Stimulated activated CD8-positive, alpha-beta memory T cell treated with anti-CD3 and anti-CD28 coated beads, Interleukin-7, amount 100 ng/mL, for 4 hours (primary cell): Measurements from ENCODE around the gene LZTS2.
"Not testable (repeated sequence)": the region's sequence is repeated elsewhere in the genome, so short reads cannot be mapped to it uniquely, and the experiment has no call there.

Source experiments
- DNase-seq, 2 donors: peaks; one replicate each; pipeline ENCODE4 v3.0.0-alpha.2; 2020; ENCODE audit warnings: low read depth in 2 of 2

Gene LZTS2, protein sequence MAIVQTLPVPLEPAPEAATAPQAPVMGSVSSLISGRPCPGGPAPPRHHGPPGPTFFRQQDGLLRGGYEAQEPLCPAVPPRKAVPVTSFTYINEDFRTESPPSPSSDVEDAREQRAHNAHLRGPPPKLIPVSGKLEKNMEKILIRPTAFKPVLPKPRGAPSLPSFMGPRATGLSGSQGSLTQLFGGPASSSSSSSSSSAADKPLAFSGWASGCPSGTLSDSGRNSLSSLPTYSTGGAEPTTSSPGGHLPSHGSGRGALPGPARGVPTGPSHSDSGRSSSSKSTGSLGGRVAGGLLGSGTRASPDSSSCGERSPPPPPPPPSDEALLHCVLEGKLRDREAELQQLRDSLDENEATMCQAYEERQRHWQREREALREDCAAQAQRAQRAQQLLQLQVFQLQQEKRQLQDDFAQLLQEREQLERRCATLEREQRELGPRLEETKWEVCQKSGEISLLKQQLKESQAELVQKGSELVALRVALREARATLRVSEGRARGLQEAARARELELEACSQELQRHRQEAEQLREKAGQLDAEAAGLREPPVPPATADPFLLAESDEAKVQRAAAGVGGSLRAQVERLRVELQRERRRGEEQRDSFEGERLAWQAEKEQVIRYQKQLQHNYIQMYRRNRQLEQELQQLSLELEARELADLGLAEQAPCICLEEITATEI

DNA sequence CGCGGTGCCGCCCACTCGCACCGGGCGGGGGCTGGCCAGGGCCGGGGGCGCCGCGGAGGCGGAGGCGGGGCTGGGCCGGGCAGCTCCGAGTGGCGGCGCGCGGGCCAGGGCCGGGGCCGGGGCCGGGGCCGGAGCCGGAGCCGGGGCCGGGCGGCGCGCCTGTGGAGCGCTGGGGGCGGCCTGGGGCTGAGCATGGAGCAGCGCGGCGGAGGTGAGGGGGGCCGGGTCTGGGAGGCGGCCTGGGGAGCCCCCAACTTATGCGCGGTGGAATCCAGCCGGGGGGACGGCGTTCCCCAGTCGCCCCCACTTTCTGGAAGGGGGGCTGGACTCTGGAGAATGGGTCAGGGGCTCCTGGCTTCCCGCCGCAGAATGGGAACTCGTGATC, at the start of gene LZTS2:
LZTS2 (plus strand) TSS at position 67 of the 385 bp plus-strand sequence. CDS start 2,731 bp downstream, outside the sequence.
- no peak for DNase-seq

DNA sequence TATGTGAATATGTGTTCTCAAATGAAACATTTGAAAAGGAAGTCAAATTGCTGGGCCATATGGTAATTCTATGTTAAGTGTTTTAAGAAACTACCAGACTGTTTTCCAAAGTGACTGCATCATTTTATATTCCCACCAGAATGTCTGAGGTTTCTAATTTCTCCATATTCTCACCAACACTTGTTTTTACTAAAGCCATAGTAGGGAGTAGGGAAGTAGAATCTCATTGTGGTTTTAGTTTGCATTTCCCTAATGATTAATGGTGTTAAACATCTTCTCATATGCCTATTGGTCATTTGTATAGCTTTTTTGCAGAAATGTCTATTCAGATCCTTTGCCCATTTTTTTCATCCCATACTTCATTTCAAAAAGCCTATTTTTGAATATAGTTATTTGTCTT, 39.4 kb upstream of the LZTS2 start:
- no peak for DNase-seq

DNA sequence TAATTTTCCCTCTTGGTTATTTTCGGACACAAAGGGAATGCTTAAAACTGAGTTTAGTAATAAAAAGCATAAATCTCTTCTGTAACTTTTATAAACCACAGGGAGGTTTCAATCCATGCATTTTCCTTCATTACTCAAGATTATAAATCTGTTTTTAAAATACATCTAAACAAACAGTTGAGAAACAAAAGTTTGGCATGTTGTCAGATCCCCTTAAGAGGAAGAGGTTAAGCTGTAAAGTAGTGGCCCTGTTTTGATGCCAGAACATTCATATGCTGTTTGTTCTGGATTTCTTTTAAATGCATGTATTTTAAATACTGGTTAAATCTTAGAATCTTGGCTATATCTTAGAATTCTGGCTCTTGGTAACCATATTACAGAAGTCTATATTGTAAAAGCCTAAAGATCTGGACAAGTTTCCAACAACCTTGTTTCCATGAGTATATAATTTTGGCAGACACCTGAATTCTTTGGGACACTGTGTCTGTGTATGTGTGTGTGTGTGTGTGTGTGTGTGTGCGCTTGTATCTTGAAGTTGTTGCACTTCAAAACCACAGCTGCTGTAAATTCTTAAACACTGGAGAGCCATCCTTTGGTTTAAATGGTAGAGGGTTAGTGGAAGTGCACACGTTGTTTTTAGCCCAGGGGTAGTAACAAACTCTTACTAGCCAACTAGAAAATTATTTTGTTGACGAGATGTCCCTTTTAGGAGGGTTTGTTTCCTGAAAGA, 37.1 kb upstream of the LZTS2 start:
- DNase-seq = no peak

DNA sequence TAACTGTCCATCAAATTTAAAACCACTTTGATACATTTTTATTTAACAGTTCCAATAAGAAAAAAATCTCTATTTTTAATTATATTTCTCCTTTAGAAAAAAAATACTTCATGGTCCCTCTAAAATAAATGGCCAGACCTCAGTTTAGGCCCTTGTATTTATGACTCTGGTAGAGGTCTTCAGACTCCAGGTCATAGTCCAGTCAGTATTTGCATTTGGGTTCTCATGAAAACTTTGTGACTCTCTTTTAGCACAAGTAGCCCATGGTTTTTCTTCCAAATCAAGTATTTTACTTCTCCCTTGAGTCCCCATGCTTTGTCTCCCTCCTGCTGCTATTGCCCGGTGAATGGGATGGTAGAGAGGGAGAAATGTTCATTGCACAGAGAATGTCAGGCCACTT, 35.8 kb upstream of the LZTS2 start:
- DNase-seq = no peak

DNA sequence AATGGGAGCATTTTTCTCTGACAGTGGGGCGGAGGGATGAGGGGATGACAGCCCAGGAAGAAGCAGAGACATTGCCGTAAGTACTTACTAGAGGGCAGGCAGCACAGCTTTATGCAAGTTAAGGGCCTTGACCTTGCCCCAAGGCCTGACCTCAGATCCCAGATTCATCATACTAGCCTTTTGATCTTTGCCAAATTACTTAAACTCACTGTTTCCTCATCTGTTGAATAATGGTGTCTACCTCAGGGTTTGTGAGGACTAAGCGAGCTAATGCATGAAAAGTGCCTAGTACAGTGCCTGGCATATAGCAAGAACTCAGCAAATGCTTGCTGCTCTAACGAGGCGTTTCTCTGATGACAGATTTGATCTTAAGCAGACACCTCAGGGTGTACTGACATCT, 33.8 kb upstream of the LZTS2 start:
- DNase-seq = no peak

DNA sequence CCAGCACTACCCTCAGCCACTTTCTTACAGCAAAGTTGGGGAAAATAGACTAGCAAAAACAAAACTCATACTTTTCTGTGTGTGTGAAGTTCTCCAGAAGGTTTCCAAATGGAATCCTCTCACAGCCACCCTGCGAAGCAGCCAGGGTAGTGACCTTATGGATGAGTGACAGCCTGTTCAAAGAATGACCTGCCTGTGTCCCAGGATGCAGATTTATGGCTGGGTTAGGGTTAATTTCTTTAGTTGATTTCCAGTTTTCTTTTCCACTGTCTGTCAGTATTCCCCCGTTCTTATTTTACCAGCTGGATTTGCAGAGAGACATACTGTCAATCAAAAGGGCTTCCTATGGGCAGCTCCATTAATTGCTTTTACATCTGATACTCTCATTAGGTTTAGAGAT, 32.7 kb upstream of the LZTS2 start:
- DNase-seq = no peak

DNA sequence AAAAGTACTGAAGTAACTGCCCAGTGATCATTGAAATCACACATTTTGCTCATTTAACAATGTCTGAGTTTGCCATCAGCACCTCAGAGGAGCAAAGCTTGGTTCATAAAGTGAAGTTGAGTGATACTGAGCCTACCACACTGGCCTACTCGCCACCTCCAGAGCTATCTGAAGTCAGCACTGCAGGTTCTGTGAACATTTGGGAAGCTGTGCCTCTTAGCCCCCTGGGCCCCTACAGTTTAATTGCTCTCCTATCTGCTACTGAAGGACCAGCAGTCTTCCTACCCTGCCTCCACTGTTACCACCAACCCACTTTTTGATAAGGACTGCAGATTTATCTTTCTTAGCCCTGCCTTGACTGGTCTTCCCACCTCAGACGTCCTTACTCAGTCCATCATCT, 32.3 kb upstream of the LZTS2 start:
- no peak for DNase-seq

DNA sequence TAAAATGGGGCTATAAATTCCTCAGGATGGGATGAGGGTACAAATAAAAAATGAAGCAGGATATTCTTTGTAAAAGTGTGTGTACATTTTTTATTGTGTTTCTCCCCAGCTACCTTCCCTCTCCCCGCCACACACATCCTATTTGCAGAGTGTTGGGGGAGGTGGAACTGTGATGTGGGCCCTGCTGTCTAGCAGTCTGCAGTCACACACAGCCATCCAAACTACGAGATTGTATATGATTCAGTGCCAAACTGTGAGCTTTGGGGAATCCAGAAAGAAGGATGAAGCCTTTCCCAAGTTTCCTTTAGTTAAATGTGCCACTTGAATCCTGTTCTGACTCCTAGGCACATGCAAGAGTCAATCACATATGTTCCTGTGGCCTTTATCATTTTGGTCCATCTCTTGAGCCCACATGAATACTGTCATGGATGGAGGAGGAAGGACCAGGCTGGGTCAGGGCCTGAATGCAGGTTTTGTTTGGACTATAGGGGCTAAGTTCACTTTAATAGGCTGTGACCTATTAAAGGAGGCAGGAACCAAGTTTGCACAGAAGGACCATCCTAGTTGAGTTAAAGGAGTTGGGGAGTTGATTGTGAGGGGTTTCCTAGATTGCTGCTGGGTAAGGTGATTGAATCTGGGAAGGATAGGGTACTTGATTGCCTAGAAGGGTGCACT, 31.4 kb upstream of the LZTS2 start:
- DNase-seq = no peak

DNA sequence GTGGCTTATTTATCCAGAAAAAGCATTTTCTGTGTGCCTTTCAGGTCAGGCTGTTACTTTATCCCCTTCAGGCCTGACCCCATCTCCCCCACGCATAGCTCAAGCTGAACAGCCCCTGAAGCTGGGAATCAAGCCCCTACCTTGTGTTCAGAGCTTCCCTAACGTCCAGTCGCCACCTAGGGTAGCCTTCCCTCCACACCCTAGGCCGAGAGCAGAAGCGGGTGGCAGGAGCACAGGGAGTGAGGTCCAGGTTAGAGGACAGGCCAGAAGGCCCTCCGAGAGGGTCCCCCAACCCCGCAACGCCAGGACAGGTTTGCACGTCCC, 30.8 kb upstream of the LZTS2 start:
- DNase-seq = no peak

DNA sequence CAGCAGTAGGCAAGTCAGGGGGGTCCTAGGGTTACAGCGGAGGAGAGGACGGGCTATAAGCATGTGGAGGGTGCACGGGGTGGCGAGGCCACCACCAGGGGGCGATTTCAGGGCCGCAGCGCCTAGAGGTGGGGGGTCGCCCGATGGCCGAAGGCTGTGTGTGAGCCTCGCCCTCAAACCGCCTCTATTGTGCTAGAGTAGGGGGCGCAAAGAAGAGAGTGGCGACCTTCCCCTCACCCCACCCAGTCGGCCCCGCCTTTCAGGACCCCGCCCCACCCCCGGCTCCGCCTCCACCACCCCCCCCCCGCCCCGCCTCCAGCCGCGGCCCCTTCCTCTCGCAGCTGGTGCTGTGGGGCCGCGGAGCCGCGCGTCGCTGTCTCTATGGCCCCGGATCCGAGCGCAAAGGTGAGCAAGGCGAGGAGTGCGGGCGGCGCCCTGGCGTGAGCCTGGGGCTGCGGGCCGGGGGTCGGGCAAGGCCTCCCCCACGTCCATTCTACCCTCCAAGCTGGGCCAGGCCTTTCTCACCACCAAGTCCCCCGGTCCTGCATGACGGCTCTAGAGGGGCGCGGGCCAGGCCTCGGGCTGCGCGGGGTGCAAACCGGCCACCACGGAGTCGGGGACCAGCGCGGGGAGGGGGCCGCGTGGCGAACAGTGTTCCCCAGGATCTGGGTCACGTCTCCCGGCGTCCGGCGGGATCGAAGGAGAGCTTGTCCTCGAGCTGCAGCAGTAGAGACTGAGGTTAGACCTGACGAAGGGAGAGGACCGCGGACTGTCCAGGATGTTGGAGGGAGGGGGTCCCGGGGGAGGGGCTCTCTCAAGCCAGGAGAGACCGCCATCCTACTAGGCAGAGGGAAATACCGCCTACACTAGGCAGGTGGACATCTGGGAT, 30.2 kb upstream of the LZTS2 start, which contains the start of gene SEMA4G:
SEMA4G (plus strand) TSS at position 318 of the 889 bp plus-strand sequence. CDS start 3,409 bp downstream, outside the sequence.
- DNase-seq = peak in 1 of 2 donors; percentile 19

DNA sequence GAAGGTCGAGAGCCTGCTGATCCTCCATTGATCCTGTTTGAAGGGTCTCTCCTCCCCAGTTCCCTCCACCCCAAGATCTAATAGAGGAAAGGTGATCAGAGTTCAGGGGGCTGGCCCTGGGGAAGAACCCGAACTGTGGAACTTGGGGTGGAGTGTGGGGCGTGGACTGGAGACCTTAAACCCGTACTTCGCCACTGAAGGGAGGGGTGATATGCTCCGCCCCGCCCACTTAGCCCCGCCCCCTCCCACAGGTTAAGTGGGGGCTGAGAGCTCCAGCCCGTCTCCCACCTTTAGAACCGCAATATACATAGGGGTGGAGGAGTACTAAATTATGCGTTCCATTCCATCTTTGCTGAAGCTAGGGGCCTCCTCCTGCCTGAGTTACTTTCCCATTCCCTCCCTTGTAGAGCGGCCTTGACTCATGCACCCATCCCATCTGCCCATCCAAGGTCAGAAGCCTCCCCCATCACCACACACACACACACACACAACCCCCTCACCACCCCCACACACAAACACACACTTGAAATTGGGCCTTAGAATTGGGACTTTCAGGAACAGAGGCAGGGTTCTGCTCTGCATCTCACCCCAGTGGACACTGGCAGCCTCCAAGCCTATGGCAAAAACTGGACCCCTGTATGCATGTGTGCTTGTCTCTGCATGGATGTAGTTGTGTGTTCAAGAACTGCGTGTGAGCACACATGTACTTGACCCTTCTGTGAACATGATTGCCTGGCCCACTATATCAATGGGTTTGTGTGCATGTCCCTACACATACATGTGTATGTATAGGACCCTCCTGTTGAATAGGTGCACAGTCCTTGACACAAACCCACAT, 29.3 kb upstream of the LZTS2 start:
- peak; percentile 9 to 29 for DNase-seq

DNA sequence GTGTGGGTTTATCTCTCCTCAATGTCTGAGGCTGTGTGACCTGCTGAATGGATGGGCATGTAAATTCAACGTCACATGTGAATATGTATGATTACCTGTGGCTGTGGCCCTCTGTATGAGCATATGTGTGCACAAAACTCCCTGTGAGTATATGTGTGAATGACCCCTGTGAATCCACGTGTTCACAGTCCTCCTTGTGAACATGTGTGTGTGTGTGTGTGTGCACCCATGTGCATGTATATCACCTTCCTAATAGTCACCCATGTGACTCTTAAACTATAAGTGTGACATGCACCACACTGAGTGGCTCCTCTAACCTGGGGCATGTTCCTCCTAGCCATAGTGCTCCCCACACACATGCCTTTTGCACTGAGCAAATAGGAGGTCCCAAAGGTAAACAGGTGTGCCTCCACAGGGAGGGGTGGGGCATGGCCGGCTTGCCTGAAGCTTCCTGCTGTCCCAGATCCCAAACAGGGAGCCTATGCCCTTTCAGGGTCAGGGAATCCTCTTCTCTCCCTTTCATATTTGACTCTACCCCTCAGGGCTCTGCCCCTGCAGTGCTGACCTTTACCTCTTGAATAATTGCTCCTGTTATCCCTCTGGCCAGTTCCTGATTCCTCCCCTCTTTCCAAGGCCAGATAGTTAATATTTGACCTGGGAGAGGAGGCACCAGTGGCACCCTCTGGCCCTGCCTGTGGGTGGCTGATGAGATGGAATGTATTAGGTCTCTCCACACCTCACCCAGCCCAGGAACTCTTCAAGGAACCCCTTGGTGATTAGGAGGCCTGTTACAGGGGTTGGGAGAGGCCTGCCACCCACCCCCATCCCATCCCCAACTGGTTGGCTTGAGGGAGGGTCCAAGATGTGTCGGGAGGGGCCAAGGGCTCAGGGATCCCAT, 28.4 kb upstream of the LZTS2 start:
- DNase-seq = no peak

DNA sequence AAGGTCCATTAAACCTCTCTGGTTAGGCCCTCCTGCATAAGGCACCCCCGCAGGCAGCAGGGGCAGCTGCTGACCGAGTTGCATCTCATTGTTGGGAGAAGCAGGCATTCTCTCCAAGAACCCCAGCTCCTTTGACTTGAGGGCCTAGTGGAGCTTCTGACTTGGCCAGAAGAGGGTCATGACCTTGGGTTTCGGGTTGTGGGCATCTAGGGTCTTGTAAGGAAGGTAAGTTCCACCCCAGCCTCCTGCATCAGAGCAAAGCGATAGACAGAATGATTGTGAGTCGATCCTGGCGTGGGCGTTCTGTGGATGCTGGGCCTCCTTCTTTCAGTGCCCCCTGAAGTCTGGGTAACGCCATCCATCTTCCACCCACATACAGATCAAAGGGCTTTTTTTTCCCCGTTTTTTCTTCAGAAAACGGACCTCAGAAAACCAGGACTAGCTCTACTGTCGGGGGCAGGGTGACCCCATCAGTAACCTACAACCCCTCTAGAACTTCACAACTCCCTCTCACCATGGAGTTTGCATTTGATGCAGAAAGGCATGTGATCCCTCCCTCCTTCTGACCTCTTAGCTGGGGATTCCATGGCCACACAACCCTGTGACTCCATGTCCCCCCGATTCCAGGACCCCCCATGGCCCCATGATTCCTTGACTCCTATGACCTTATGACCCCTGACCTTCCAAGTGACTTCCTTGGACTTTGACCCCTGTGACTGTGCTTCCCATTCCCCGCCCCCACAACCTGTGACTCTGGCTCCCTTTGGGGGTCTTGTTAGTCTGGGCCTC, 27.3 kb upstream of the LZTS2 start:
- no peak for DNase-seq

DNA sequence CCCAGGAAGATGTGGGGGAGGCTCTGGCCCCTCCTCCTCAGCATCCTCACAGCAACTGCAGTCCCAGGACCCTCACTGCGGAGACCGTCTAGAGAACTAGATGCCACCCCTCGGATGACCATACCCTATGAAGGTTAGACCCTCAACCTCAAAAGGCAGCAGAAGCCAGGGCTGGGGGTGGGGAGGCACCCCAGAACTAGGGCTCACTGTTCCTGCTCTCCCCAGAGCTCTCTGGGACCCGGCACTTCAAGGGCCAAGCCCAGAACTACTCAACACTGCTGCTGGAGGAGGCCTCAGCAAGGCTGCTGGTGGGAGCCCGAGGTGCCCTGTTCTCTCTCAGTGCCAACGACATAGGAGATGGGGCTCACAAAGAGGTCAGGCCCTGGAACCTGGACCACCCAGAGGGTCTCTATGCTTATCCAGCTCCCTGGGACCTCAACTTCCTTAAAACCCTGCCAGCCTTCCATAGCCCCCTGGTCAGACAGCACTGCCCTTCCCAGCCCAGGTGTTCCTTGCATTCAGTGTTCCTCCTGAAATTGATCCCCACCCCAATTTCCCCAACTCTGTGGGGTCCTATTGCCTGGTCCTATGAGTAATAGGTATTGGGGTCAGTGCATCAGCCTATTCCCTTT, 26.6 kb upstream of the LZTS2 start:
- DNase-seq = no peak

DNA sequence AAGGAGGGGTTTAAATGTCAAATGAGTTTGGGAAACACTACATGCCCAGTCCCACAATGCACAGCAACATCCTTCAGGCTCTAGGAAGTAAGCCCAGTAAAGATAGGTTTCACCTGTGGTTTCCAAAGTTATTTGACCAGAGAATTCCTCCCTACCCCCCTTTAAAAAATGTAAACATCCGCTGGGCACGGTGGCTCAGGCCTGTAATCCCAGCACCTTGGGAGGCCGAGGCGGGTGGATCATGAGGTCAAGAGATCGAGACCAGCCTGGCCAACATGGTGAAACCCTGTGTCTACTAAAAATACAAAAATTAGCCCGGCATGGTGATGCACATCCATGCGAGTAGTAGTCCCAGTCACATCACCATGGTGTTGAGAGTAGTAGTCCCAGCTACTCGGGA, 24.2 kb upstream of the LZTS2 start:
- not testable (repeated sequence) for DNase-seq

DNA sequence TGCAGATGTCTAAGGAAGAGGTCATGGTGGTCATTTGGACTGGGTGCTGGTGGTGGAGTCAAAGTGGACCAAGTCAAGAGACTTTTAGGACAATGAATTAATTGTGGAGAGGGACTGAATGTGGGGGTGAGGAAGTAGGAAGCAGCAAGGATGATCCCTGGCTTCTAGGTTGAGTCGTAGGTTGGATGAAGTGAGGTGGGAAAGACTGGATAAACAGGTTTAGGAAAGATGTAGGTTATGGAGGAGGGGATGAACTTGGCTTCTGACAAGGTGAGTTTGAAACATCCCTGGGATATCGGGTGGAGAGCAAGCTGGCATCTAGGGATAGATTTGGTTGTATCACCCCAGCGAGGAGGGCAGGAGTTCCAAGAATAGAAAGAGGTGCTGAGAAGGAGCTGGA, 22.7 kb upstream of the LZTS2 start:
- no peak for DNase-seq

DNA sequence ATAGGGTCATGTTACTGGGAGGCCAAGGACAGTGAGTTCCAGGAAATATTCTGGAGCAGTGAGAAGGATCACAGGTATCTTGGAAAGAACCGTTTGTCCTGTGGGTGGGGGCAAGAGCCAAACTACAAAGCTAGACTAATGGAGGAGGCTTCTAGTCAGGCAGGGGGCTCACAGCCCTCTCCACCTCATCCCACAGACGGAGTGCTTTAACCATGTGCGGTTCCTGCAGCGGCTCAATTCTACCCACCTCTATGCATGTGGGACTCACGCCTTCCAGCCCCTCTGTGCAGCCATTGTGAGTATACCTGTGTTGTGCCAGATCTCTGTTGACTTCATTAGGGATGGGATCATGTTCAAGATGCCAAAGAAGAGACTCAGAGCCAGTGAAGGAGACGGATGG, 22.2 kb upstream of the LZTS2 start:
- no peak for DNase-seq
